GM12878 (cell line): ENCODE results near the gene ZNF341. TPM values are rescaled to one million over a fixed set of nuclear protein-coding genes. Genes with fewer than 3 reads are reported as not detected.

ENCODE experiments used
- ATAC-seq: fragments of 200-7000 bp; cut with Tn5 transposase; 3 replicates; pipeline ENCODE4 v1.9.1; 2020; ENCODE audit warnings: mild to moderate bottlenecking, moderate library complexity
- BruUV-seq: library from RNA; stranded (reverse); fragments of 400-500 nt; replicated peaks from 2 replicates; lab custom pipeline; 2021; lab: Mats Ljungman, UMichigan
- CTCF ChIA-PET: fragments of 300-600 bp; sonication (Branson Sonifier 250); formaldehyde crosslinking; extraction: SDS; loops from one replicate; lab custom pipeline; 2021; ENCODE audit warnings: inconsistent platforms; lab: Yijun Ruan, JAX
- POLR2A ChIA-PET: fragments of 350-600 bp; formaldehyde crosslinking; extraction: SDS; loops from one replicate; lab custom pipeline; 2021; ENCODE audit warnings: inconsistent platforms; lab: Charles Lee
- RAD21 ChIA-PET: fragments of 300-600 bp; sonication (Branson Sonifier 250); formaldehyde crosslinking; loops from one replicate; lab custom pipeline; 2023; ENCODE audit warnings: antibody characterized with exemption; ENCODE audit not compliant: unreplicated experiment; lab: Charles Lee
- SMC1A ChIA-PET: fragments of 300-600 bp; sonication (Branson Sonifier 250); formaldehyde crosslinking; loops from one replicate; lab custom pipeline; 2023; ENCODE audit not compliant: unreplicated experiment, uncharacterized antibody; lab: Charles Lee
- DNase-seq: peaks from one replicate; pipeline ENCODE4 v3.0.0-alpha.2; 2011; ENCODE audit warnings: low read depth, low spot score
- FAIRE-seq: peaks from 3 replicates; lab custom pipeline; 2011; peaks lifted over from hg19 to GRCh38; lab: Jason Lieb, UNC
- H2AFZ ChIP-seq: 2 replicates; pipeline ENCODE4 v1.6.0; 2011; ENCODE audit warnings: low read depth, low read length, control low read depth; ENCODE audit not compliant: control insufficient read depth
- H3K27ac ChIP-seq: 2 replicates; pipeline ENCODE4 v1.5.1; 2011; ENCODE audit warnings: control low read depth; ENCODE audit not compliant: control insufficient read depth, insufficient read depth
- H3K27me3 ChIP-seq, 2 experiments: replicated peaks in 1 of 2; 2 replicates each; pipeline versions ENCODE4 v1.6.0 to v1.6.1; 2011; ENCODE audit warnings: low read length in 1 of 2; ENCODE audit not compliant: control insufficient read depth in 2 of 2, insufficient read depth in 2 of 2
- H3K36me3 ChIP-seq, 2 experiments: 2 replicates each; pipeline ENCODE4 v1.5.1; 2011; ENCODE audit warnings: low read length in 1 of 2; ENCODE audit not compliant: control insufficient read depth in 2 of 2, insufficient read depth in 2 of 2
- H3K4me1 ChIP-seq: 2 replicates; pipeline ENCODE4 v1.6.1; 2011; ENCODE audit warnings: mild to moderate bottlenecking, low read length, moderate library complexity, mixed read lengths; ENCODE audit not compliant: control insufficient read depth, insufficient read depth
- H3K4me2 ChIP-seq: 2 replicates; pipeline ENCODE4 v1.6.0; 2011; ENCODE audit warnings: control low read depth; ENCODE audit not compliant: control insufficient read depth, insufficient read depth
- H3K4me3 ChIP-seq: fragments of 200-600 bp; sonication (generic); 2 replicates; pipeline ENCODE4 v1.5.1; 2016
- H3K79me2 ChIP-seq: 2 replicates; pipeline ENCODE4 v1.6.0; 2011; ENCODE audit warnings: low read length; ENCODE audit not compliant: control insufficient read depth, insufficient read depth
- H3K9ac ChIP-seq: 2 replicates; pipeline ENCODE4 v1.8.0; 2011; ENCODE audit warnings: low read length, control low read depth, mixed read lengths; ENCODE audit not compliant: control insufficient read depth, insufficient read depth
- H3K9me3 ChIP-seq: replicated peaks from 3 replicates; pipeline ENCODE4 v1.5.1; 2011; ENCODE audit warnings: mild to moderate bottlenecking, low read length; ENCODE audit not compliant: control insufficient read depth, insufficient read depth
- H4K20me1 ChIP-seq: 2 replicates; pipeline ENCODE4 v1.6.0; 2011; ENCODE audit not compliant: control insufficient read depth, insufficient read depth
- CTCF ChIP-seq, 3 experiments: IDR thresholded peaks in 2 of 3; conservative IDR thresholded peaks in 1 of 3; 2 replicates each; pipeline ENCODE4 v1.5.1; 2011; ENCODE audit warnings: low read depth in 3 of 3, low read length in 3 of 3, mild to moderate bottlenecking in 3 of 3, control low read depth in 2 of 3, moderate library complexity in 2 of 3, inconsistent platforms in 1 of 3, mixed read lengths in 1 of 3; ENCODE audit not compliant: control insufficient read depth in 2 of 3, insufficient read depth in 1 of 3; ENCODE audit errors: extremely low read depth in 1 of 3
- MYB ChIP-seq: fragments of 150-350 bp; IDR thresholded peaks from 2 replicates; pipeline ENCODE4 v1.6.1; 2014; ENCODE audit warnings: mild to moderate bottlenecking, low read depth, low read length, borderline replicate concordance
- PAX5 ChIP-seq: IDR thresholded peaks from 2 replicates; pipeline ENCODE4 v1.6.1; 2011; ENCODE audit warnings: low read depth, low read length, borderline replicate concordance
- RAD21 ChIP-seq: IDR thresholded peaks from 2 replicates; pipeline ENCODE4 v1.6.1; 2011; ENCODE audit warnings: mild to moderate bottlenecking, low read depth, low read length, moderate library complexity; ENCODE audit not compliant: insufficient read depth
- REST ChIP-seq: IDR thresholded peaks from 2 replicates; pipeline ENCODE4 v1.6.1; 2012; ENCODE audit warnings: mild to moderate bottlenecking, low read depth, low read length
- USF1 ChIP-seq: IDR thresholded peaks from 2 replicates; pipeline ENCODE4 v1.6.1; 2011; ENCODE audit warnings: borderline replicate concordance, low read depth, mild to moderate bottlenecking, moderate library complexity, mixed read lengths, low read length; ENCODE audit not compliant: insufficient read depth; ENCODE audit errors: extremely low read length
- WGBS: methylation state at CpG from one replicate; pipeline ENCODE4 v1.1.6; 2016; ENCODE audit warnings: low lambda C conversion rate; ENCODE audit not compliant: insufficient replicate concordance, insufficient coverage; ENCODE audit errors: missing lambda C conversion rate; 5-methylcytosine and 5-hydroxymethylcytosine counted together
- in situ Hi-C: fragments of 300-500 bp; cut with MboI; formaldehyde crosslinking; loops from 9 replicates; pipeline ENCODE4 v1.14.3; 2018; ENCODE audit warnings: mixed read lengths
- intact Hi-C: fragments of 100-400 bp; cut with micrococcal nuclease; formaldehyde crosslinking; loops from one replicate; pipeline ENCODE4 v1.14.2; 2022; ENCODE audit not compliant: unreplicated experiment
- polyA plus RNA-seq, 11 experiments: library from polyadenylated mRNA; depleted of rRNA in 4 of 11; unstranded in 6 of 11; stranded (reverse) in 5 of 11; fragments of >200 nt; fragmentation: Nextera tagmentation in 4 of 11; fragmentation: Illumina TruSeq in 1 of 11; extraction: Ambion mirVana in 4 of 11; extraction: Trizol in 1 of 11; gene quantifications; 1 replicate in 1 of 11; 2 replicates in 10 of 11; pipeline versions ENCODE4 v1.2.1 to v1.2.3, GENCODE V29; 2011 to 2016; ENCODE audit warnings: inconsistent platforms in 2 of 11, missing spikeins in 2 of 11, low read depth in 1 of 11
- total RNA-seq, 4 experiments: library from RNA; depleted of rRNA in 3 of 4; stranded (reverse); fragments of >200 nt in 3 of 4; fragmentation: Illumina TruSeq in 1 of 4; extraction: Trizol in 1 of 4; gene quantifications; 2 replicates each; pipeline versions ENCODE4 v1.2.1 to v1.2.3, GENCODE V29; 2013 to 2021

Gene ZNF341
- total and polyA plus RNA-seq, 10 of the 15 experiments (the other 5 are each of a cell fraction or from before 2014, with no cell fraction given): 0.18 to 5.0 (median 2.6) TPM

- Histone ChIP-seq H3K27me3 (no peaks in the 10 kb centered on the region), H3K9me3 (no peaks in the 10 kb centered on the region; the same call in 2 of the 3 replicates), H3K36me3 (peaks cover 1 to 5% of the 10 kb centered on the region in 2 experiments; a peak in 2 of 4 replicates), H3K4me3 (no peak overlapping the region), H3K9ac (no peak overlapping the region), H3K79me2 (peaks cover 70% of the 10 kb centered on the region), H3K4me1 (peaks cover 19% of the 10 kb centered on the region), H3K4me2 (no peak overlapping the region), H3K27ac (peak overlapping the region; percentile 45), H2AFZ (no peak overlapping the region), H4K20me1 (0 out of 2 replicates have a peak, but pooled peaks cover 3% of the 10 kb centered on the region)
- SMC1A ChIA-PET: interaction anchor here (1.0 kb wide), 1 partner anchor 27 kb away, joined by 3 read pairs; no protein-coding TSS in a partner anchor
- 75% methylated on average over 8 of the region's 8 CpGs for WGBS
- in situ Hi-C loops (no loop called here), intact Hi-C loops (no loop called here)
- ATAC-seq (peak; percentile 32), DNase-seq (no peak), FAIRE-seq (no peak)
- no TSS peak for BruUV-seq
- peak in 1 of 3 experiments; percentile 21; a peak in 1 of 6 replicates for TF ChIP-seq CTCF (IDR thresholded peaks at IDR 0.05 in 2 of 3, conservative IDR thresholded peaks at IDR 0.05 in 1 of 3; ENCODE audit: control insufficient read depth in 2 of 3, extremely low read depth in 1 of 3, insufficient read depth in 1 of 3, low read depth in 3 of 3, low read length in 3 of 3)
- no peak for TF ChIP-seq RAD21
- no peak for TF ChIP-seq MYB
- no peak for TF ChIP-seq REST
- TF ChIP-seq PAX5: no peak
- no peak for TF ChIP-seq USF1
- RAD21 ChIA-PET: interaction anchor here (1.0 to 2.1 kb wide), 2 partner anchors 11 to 44 kb away, joined by 3 to 4 read pairs; no protein-coding TSS in a partner anchor
- POLR2A ChIA-PET: no interaction called here
- CTCF ChIA-PET: interaction anchor here (1.1 to 2.1 kb wide), 4 partner anchors 46 to 291 kb away, joined by 3 to 7 read pairs (median 3); no protein-coding TSS in a partner anchor
These were observed 106.5 kb downstream of the ZNF341 start for GRCh38 chr20:33838035-33838864.
